GM21528 (cell line): ENCODE results near the gene NDUFAF2.
"Not testable (repeated sequence)": the region's sequence is repeated elsewhere in the genome, so short reads cannot be mapped to it uniquely, and the experiment has no call there.

Experiments used
- ATAC-seq: cut with Tn5 transposase; IDR thresholded peaks from one replicate; pipeline ENCODE4 v1.9.1; 2021; ENCODE audit warnings: mild to moderate bottlenecking, moderate library complexity; ENCODE audit not compliant: unreplicated experiment, low FRiP score

NDUFAF2 gene

DNA sequence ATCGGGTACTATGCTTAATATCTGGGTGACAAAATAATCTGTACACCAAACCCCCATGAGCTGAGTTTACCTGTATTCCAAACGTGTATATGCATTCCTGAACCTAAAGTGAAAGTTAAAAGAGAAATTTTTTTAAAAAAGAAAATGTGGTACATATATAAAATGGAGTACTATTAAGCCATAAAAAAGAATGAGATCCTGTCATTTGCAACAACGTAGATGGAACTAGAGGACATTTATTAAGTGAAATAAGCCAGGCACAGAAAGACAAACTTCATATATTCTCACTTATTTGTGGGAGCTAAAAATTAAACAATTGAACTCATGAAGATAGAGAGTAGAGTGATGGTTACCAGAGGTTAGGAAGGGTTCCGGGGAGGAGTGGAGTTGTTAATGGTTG, 44.8 kb downstream of the NDUFAF2 start:
- ATAC-seq, result no peak

GRCh38 chr5:60992871-60993270, 47.9 kb downstream of the NDUFAF2 start:
- ATAC-seq, result no peak

DNA sequence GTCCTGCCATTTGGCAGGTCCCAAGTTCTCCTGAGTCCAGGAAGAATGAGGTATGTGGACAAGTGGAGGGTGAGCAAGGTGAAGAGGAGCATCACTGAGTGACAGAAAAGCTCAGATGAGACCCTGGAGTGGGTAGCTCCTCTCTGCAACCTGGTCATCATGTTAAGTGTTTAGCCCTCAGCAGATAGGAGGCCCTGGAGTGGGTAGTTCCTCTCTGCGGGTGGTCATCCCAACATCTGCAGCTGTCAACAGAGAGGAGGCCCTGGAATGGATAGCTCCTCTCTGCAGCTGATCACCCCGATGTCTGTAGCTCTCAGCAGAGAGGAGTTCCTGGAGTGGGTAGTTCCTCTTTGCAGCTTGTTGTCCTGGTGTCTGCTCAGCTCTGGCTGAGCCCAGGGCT, 48.4 kb downstream of the NDUFAF2 start:
- no peak for ATAC-seq

DNA sequence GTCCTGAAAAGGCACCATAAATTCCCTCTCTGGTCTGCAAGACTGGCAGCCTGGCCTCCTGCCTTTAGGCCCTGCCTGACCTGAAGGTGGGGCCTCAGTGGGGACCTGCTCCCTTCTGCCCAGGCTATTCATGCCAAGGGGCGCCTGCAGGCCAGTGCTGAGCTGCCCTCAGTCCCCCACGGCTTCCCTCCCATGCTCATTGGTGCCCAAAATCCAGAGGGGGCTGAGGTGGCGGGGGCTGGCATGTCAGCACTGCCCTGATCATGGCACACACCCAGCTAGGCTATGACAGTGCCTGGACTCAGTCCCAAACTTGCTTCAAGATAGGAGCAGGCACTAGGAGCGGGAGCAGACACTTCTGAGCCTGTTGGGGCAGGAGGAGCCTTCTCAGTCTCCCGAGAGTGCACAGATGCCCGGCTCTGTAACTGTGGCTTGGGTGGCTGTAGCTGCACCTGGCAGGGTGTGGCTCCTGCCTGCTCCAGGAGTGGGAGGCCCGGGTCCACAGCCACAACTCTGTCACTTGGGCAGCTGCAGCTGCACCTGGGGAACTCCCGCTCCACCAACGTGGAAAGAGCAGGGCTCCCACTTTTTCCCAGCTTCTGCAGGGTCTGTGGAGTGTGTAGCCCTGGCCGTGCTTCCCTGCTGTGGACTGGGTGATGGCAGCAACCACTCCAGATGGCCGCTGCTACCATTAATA, 49.0 kb downstream of the NDUFAF2 start:
- ATAC-seq, result no peak

- no peak for ATAC-seq
These were observed 51.4 kb downstream of the NDUFAF2 start for GRCh38 chr5:60996368-60996767.

DNA sequence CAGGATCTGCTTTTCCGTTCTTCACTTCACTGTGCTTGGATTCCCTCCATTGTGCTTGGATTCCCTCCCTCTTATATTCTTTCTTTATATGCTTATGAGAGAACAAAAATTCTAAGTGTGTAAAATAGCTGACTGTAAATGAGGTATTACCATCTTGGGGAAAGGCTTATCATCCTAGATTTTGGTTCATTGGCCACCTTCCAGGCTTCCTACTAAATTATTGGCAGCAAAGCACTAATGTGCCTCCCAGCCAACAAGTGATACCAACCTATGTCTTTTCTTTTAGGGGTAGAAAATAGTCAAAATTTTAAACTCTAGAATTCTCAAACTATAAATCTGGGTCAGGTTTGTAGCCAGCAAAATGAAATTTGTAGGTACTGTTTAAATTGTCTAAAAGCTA, 52.7 kb downstream of the NDUFAF2 start:
- ATAC-seq, result no peak

GRCh38 chr5:61000887-61001286, 55.9 kb downstream of the NDUFAF2 start:
- no peak for ATAC-seq

- no peak for ATAC-seq
These were observed 56.6 kb downstream of the NDUFAF2 start for GRCh38 chr5:61001647-61002046.

DNA sequence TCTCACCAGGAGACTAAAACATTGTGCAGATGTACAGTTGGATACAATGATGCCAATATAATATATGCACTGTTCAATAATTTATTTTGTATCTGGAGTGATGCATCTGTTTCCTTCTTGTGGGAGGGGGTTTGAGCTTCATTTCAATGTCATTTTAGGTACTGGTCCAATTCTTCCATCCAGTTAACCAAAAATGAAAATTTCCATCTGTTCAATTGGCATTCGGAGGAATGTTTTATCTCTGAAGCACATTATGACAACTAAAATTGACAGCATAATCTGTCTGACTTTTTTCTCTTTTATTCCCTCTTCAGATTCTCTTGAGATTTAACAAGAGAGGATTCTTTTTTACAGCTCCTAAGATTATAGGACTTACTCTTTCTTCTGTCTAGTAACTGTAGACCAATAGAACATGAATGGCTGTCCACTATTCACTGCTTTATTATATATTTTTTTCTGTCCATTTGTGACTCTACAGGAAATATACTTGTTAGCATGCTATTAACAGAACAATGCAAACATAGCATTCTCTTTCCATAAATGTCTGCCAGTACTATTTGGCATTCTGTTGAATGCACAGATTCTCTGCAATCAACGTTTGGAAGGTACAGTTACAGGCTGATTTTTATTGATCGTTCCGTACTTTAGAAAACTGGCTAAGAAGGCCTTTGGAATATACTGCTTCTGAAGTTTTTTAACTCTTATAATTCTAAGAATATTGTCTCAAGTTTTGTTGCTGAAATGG, 57.8 kb downstream of the NDUFAF2 start:
- ATAC-seq, result no peak

DNA sequence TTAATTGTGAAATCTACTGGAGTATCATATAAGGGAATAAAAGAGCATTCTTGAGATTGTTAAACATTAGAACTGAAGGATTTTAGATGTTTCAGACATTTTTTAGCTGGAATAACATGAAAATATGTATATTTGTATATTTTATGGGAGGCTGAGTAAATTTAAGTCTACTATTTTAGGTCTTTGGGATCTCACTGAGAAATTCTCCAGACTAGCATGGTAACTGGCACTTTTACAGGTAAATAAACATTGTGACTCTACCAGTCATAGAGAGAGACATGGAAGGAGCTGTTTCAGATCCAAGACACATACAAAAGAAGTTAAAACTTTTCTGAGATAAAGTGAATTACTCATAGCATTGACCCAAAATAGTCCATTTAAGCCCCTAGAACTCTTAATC, 59.4 kb downstream of the NDUFAF2 start:
- no peak for ATAC-seq

- ATAC-seq, result no peak
These were observed 64.9 kb downstream of the NDUFAF2 start for GRCh38 chr5:61009907-61010306.

DNA sequence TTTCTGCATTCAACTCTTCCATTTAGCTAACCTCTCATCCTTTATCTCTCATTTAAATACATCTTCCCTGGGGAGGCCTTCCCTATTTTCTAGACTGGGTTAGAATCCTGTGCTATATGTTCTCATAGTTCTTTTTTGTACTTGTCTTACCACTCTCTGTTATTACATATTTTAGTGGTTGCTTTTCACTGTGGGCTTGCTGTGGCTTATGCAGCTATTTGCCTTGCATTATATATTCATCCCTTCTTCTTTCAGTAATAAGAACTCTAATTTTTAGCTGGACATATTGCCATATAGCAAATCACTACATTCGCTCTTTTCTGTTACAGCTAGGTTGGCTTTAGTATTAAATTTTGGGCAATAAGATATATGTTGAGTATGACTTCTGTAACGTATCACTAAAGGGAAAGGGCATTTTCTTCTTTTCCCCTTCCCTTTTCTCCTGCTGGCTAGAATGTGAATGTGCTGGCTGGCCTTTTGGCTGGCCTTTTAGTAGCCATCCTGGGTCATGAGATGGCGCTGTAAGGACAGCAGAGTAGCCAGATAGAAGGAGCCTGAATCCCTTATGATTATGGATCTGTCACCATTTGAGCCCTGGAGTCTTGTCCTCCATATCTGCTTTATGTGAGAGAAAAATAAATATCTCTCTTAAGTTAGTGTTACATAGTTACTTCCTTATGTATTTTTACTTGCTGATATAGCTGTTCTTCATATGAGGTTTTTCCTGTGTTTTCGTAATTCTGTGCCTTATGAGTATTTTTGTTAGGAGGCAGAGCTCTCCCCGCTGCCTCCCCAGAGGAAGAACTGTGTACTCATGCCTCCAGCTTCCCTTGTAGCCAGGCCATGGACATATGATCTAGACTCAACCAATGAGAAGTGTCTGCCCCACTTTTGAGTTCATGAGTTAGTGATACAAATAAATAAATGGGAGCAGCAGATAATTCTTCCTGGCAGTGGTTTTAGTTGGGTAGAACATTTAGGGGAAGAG, 65.8 kb downstream of the NDUFAF2 start:
- ATAC-seq, result no peak

DNA sequence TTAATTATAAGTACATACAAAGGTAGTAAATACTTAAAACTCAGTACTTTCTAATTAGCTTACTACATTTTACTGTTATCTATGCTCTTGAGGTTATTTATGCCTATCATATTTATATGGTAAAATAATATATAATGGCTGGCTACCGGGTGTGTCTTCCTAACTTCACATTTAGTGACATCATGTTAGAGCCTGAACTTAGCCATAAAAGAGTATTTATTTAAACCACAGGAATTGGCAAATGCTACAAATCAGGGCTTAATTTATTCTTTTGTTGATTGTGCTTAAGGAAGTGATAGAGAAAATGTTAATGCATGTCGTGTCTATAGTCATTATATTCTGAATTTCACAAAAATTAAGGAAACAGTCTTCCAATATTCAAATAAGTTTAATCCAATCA, 73.1 kb downstream of the NDUFAF2 start:
- no peak for ATAC-seq

GRCh38 chr5:61019642-61020041, 74.6 kb downstream of the NDUFAF2 start:
- ATAC-seq, result no peak

- ATAC-seq, result no peak
These were observed 75.4 kb downstream of the NDUFAF2 start for GRCh38 chr5:61020415-61020814.

DNA sequence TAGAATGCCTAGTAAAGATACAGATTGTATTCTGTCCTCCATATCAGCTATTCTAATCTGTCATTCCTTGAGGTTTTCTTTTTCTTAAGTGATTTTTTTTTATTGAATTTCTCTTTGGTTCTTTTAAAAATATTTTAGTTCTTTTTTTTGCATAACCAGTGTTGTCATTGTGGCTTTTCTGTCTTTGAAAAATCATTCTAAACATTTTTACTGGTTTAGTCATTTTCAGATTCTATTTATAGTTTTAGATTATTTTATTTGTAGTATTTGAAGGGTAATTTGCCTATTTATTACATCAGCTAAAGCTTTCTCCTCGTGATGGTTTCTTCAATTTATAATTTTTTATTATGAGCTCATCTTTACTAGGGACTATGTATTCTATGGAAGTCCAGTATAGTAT, 78.1 kb downstream of the NDUFAF2 start:
- ATAC-seq, result no peak

DNA sequence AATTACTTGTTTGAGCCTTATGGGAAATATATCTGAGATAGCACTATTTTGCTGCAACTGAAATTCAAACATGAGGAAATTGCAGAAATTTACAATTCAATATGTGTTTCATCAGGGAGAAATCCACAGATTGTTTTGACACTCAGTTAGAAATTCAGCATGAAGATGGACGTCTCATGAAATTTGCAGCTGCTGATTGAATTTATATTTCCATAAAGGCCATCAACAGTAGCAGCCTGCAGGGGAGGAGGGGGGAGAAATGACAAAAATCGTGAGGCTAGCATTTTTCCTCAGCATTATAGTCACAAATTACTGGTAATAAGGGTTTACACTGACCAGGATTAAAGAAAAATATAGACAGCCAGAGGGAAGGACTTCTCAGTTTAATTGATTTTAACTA, 81.0 kb downstream of the NDUFAF2 start:
- no peak for ATAC-seq

GRCh38 chr5:61028382-61028781, 83.4 kb downstream of the NDUFAF2 start:
- ATAC-seq, result no peak

DNA sequence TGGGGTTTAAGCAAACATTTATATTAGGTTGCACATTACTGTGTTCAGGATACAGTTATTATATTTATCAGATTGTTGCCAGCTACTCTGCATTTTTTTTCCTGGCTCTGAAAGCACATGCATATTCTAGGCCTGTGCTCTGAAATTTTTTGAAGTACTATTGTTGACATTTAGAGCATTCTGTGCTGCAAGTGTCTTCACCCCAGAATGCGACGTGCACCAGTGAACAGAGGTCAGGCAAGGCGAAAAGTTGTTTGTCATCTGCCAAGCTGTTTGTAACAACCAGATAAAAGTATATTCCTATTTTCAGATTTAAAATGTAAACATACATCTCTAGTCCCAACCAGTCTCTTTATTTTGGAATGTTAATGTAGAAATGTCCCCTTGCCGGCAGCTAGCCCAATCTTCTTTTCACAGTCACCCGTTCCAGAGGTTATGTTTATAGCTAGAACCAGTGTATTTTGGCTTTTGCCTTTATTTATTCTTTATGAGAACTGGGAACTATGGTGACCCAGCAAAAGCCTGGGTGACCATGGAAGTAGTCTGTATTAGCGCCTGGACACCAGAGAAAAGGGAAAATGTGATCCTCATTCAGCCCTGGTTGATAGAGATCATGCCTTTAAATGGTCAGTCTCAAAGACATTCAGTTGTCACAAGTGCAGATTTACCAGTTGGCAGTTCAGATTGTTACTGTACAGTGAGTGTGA, 84.6 kb downstream of the NDUFAF2 start:
- ATAC-seq, result no peak

DNA sequence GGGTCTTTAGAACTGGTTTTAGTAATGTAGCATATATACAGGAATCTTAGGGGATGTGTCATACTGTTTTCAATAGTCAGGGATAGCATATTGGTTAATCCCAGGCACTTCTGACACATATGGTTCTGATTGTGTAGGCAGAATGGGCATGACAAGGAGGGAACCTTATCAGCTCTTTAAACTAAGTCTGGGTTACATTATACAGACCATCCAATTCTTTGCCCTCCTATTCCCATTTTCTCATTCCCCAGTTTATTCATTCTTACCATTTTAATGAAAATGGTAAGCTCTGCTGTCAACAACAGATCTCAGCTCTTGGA, 85.1 kb downstream of the NDUFAF2 start:
- ATAC-seq, result no peak

DNA sequence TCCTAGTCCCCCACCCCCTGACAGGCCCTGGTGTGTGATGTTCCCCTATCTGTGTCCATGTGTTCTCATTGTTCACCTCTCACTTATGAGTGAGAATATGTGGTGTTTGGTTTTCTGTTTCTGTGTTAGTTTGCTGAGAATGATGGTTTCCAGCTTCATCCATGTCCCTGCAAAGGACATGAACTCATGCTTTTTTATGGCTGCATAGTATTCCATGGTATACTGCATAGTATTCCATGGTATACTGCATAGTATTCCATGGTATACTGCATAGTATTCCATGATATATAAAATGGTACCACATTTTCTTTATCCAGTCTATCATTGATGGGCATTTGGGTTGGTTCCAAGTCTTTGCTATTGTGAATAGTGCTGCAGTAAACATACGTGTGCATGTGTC, 86.3 kb downstream of the NDUFAF2 start:
- not testable (repeated sequence) for ATAC-seq
